ENCODE results near the gene RBM19.

Gene RBM19

GRCh38 chr12:113844495-113845210 lies 121.5 kb downstream of the RBM19 start:
- Histone ChIP-seq H3K27me3 (ENCODE audit: control insufficient read depth in 1 of 2, insufficient read depth in 2 of 2, low read length in 2 of 2) (no peaks in the 10 kb centered on the region), H3K27ac (ENCODE audit: low read depth, low read length) (no peak overlapping the region), H3K9me3 (ENCODE audit: low read length) (no peaks in the 10 kb centered on the region), H3K9ac (ENCODE audit: low read length) (no peak overlapping the region), H3K36me3 (ENCODE audit: insufficient read depth, low read length) (peaks cover 14% of the 10 kb centered on the region), H3K4me3 (ENCODE audit: low read depth in 1 of 2, low read length in 2 of 2) (no peak overlapping the region), H3K4me1 (ENCODE audit: insufficient read depth, low read length) (no peaks in the 10 kb centered on the region)

- Histone ChIP-seq H3K27me3 (ENCODE audit: control insufficient read depth in 1 of 2, insufficient read depth in 2 of 2, low read length in 2 of 2) (no peaks in the 10 kb centered on the region), H3K9ac (ENCODE audit: low read length) (no peak overlapping the region), H3K4me1 (ENCODE audit: insufficient read depth, low read length) (no peaks in the 10 kb centered on the region), H3K27ac (ENCODE audit: low read depth, low read length) (no peak overlapping the region), H3K4me3 (ENCODE audit: low read depth in 1 of 2, low read length in 2 of 2) (no peak overlapping the region), H3K9me3 (ENCODE audit: low read length) (no peaks in the 10 kb centered on the region), H3K36me3 (ENCODE audit: insufficient read depth, low read length) (peaks cover 14% of the 10 kb centered on the region)
Measured at GRCh38 chr12:113842699-113843098, 123.4 kb downstream of the RBM19 start.

- no peak overlapping the region for H3K4me3 ChIP-seq (ENCODE audit: low read depth in 1 of 2, low read length in 2 of 2)
- no peak overlapping the region for H3K27ac ChIP-seq (ENCODE audit: low read depth, low read length)
- H3K36me3 ChIP-seq (ENCODE audit: insufficient read depth, low read length): peaks cover 14% of the 10 kb centered on the region
- H3K27me3 ChIP-seq (ENCODE audit: control insufficient read depth in 1 of 2, insufficient read depth in 2 of 2, low read length in 2 of 2): no peaks in the 10 kb centered on the region
- H3K9ac ChIP-seq (ENCODE audit: low read length): no peak overlapping the region
- H3K9me3 ChIP-seq (ENCODE audit: low read length): no peaks in the 10 kb centered on the region
- H3K4me1 ChIP-seq (ENCODE audit: insufficient read depth, low read length): no peaks in the 10 kb centered on the region
Measured at GRCh38 chr12:113841786-113842185, 124.3 kb downstream of the RBM19 start.

- Histone ChIP-seq H3K27ac (ENCODE audit: low read depth, low read length) (no peak overlapping the region), H3K27me3 (ENCODE audit: control insufficient read depth in 1 of 2, insufficient read depth in 2 of 2, low read length in 2 of 2) (no peaks in the 10 kb centered on the region), H3K4me1 (ENCODE audit: insufficient read depth, low read length) (no peaks in the 10 kb centered on the region), H3K36me3 (ENCODE audit: insufficient read depth, low read length) (peaks cover 14% of the 10 kb centered on the region), H3K9ac (ENCODE audit: low read length) (no peak overlapping the region), H3K4me3 (ENCODE audit: low read depth in 1 of 2, low read length in 2 of 2) (no peak overlapping the region), H3K9me3 (ENCODE audit: low read length) (no peaks in the 10 kb centered on the region)
Measured at GRCh38 chr12:113840401-113841042, 125.6 kb downstream of the RBM19 start.

GRCh38 chr12:113838896-113839295 lies 127.2 kb downstream of the RBM19 start:
- no peaks in the 10 kb centered on the region for H3K4me1 ChIP-seq (ENCODE audit: insufficient read depth, low read length)
- H3K4me3 ChIP-seq (ENCODE audit: low read depth in 1 of 2, low read length in 2 of 2): no peak overlapping the region
- no peaks in the 10 kb centered on the region for H3K9me3 ChIP-seq (ENCODE audit: low read length)
- H3K36me3 ChIP-seq (ENCODE audit: insufficient read depth, low read length): peaks cover 10% of the 10 kb centered on the region
- H3K27ac ChIP-seq (ENCODE audit: low read depth, low read length): no peak overlapping the region
- no peak overlapping the region for H3K9ac ChIP-seq (ENCODE audit: low read length)
- no peaks in the 10 kb centered on the region for H3K27me3 ChIP-seq (ENCODE audit: control insufficient read depth in 1 of 2, insufficient read depth in 2 of 2, low read length in 2 of 2)

- no peak overlapping the region for H3K9ac ChIP-seq (ENCODE audit: low read length)
- H3K27me3 ChIP-seq (ENCODE audit: control insufficient read depth in 1 of 2, insufficient read depth in 2 of 2, low read length in 2 of 2): no peaks in the 10 kb centered on the region
- no peak overlapping the region for H3K27ac ChIP-seq (ENCODE audit: low read depth, low read length)
- H3K4me1 ChIP-seq (ENCODE audit: insufficient read depth, low read length): no peaks in the 10 kb centered on the region
- no peaks in the 10 kb centered on the region for H3K9me3 ChIP-seq (ENCODE audit: low read length)
- H3K4me3 ChIP-seq (ENCODE audit: low read depth in 1 of 2, low read length in 2 of 2): no peak overlapping the region
- peaks cover 4% of the 10 kb centered on the region for H3K36me3 ChIP-seq (ENCODE audit: insufficient read depth, low read length)
Measured at GRCh38 chr12:113837528-113838296, 128.4 kb downstream of the RBM19 start.

GRCh38 chr12:113837084-113837483 lies 129.0 kb downstream of the RBM19 start:
- H3K9me3 ChIP-seq (ENCODE audit: low read length): no peaks in the 10 kb centered on the region
- no peak overlapping the region for H3K27ac ChIP-seq (ENCODE audit: low read depth, low read length)
- no peaks in the 10 kb centered on the region for H3K4me1 ChIP-seq (ENCODE audit: insufficient read depth, low read length)
- no peaks in the 10 kb centered on the region for H3K27me3 ChIP-seq (ENCODE audit: control insufficient read depth in 1 of 2, insufficient read depth in 2 of 2, low read length in 2 of 2)
- no peak overlapping the region for H3K4me3 ChIP-seq (ENCODE audit: low read depth in 1 of 2, low read length in 2 of 2)
- H3K36me3 ChIP-seq (ENCODE audit: insufficient read depth, low read length): no peaks in the 10 kb centered on the region
- H3K9ac ChIP-seq (ENCODE audit: low read length): no peak overlapping the region

GRCh38 chr12:113835896-113836295 lies 130.2 kb downstream of the RBM19 start:
- no peak overlapping the region for H3K9ac ChIP-seq (ENCODE audit: low read length)
- no peak overlapping the region for H3K4me3 ChIP-seq (ENCODE audit: low read depth in 1 of 2, low read length in 2 of 2)
- no peaks in the 10 kb centered on the region for H3K36me3 ChIP-seq (ENCODE audit: insufficient read depth, low read length)
- H3K9me3 ChIP-seq (ENCODE audit: low read length): no peaks in the 10 kb centered on the region
- no peaks in the 10 kb centered on the region for H3K27me3 ChIP-seq (ENCODE audit: control insufficient read depth in 1 of 2, insufficient read depth in 2 of 2, low read length in 2 of 2)
- no peaks in the 10 kb centered on the region for H3K4me1 ChIP-seq (ENCODE audit: insufficient read depth, low read length)
- H3K27ac ChIP-seq (ENCODE audit: low read depth, low read length): no peak overlapping the region

GRCh38 chr12:113835433-113835832 lies 130.7 kb downstream of the RBM19 start:
- no peaks in the 10 kb centered on the region for H3K9me3 ChIP-seq (ENCODE audit: low read length)
- H3K9ac ChIP-seq (ENCODE audit: low read length): no peak overlapping the region
- no peaks in the 10 kb centered on the region for H3K27me3 ChIP-seq (ENCODE audit: control insufficient read depth in 1 of 2, insufficient read depth in 2 of 2, low read length in 2 of 2)
- no peak overlapping the region for H3K27ac ChIP-seq (ENCODE audit: low read depth, low read length)
- H3K4me3 ChIP-seq (ENCODE audit: low read depth in 1 of 2, low read length in 2 of 2): no peak overlapping the region
- no peaks in the 10 kb centered on the region for H3K4me1 ChIP-seq (ENCODE audit: insufficient read depth, low read length)
- no peaks in the 10 kb centered on the region for H3K36me3 ChIP-seq (ENCODE audit: insufficient read depth, low read length)

GRCh38 chr12:113833422-113833821 lies 132.7 kb downstream of the RBM19 start:
- Histone ChIP-seq H3K36me3 (ENCODE audit: insufficient read depth, low read length) (no peaks in the 10 kb centered on the region), H3K9ac (ENCODE audit: low read length) (no peak overlapping the region), H3K27ac (ENCODE audit: low read depth, low read length) (no peak overlapping the region), H3K27me3 (ENCODE audit: control insufficient read depth in 1 of 2, insufficient read depth in 2 of 2, low read length in 2 of 2) (no peaks in the 10 kb centered on the region), H3K4me3 (ENCODE audit: low read depth in 1 of 2, low read length in 2 of 2) (no peak overlapping the region), H3K4me1 (ENCODE audit: insufficient read depth, low read length) (no peaks in the 10 kb centered on the region), H3K9me3 (ENCODE audit: low read length) (no peaks in the 10 kb centered on the region)

GRCh38 chr12:113831476-113831875 lies 134.6 kb downstream of the RBM19 start:
- no peak overlapping the region for H3K27ac ChIP-seq (ENCODE audit: low read depth, low read length)
- no peaks in the 10 kb centered on the region for H3K27me3 ChIP-seq (ENCODE audit: control insufficient read depth in 1 of 2, insufficient read depth in 2 of 2, low read length in 2 of 2)
- H3K9ac ChIP-seq (ENCODE audit: low read length): no peak overlapping the region
- H3K9me3 ChIP-seq (ENCODE audit: low read length): no peaks in the 10 kb centered on the region
- no peaks in the 10 kb centered on the region for H3K4me1 ChIP-seq (ENCODE audit: insufficient read depth, low read length)
- H3K4me3 ChIP-seq (ENCODE audit: low read depth in 1 of 2, low read length in 2 of 2): no peak overlapping the region
- no peaks in the 10 kb centered on the region for H3K36me3 ChIP-seq (ENCODE audit: insufficient read depth, low read length)
